H1 (cell line): Measurements from ENCODE around the gene PLEKHG5. TPM values are rescaled to one million over a fixed set of nuclear protein-coding genes. Genes with fewer than 3 reads are reported as not detected.

ENCODE experiments used
- CBX8 ChIP-seq: fragments of 300-800, 300-1000 bp; sonication (generic); IDR thresholded peaks from 2 replicates; pipeline ENCODE4 v1.7.1; 2016; ENCODE audit warnings: low read depth, low read length, borderline replicate concordance
- CHD7 ChIP-seq: fragments of 300-600 bp; sonication (generic); IDR thresholded peaks from 2 replicates; pipeline ENCODE4 v1.7.1; 2012; ENCODE audit warnings: low read length, moderate library complexity, mild to moderate bottlenecking, inconsistent platforms; ENCODE audit not compliant: insufficient replicate concordance
- TBP ChIP-seq: IDR thresholded peaks from 2 replicates; pipeline ENCODE4 v1.6.1; 2011; ENCODE audit warnings: low read depth, low read length, improper control_type of control experiment
- polyA plus RNA-seq, 7 experiments: library from polyadenylated mRNA; depleted of rRNA in 3 of 7; stranded (reverse) in 5 of 7; unstranded in 2 of 7; fragments of >200 nt in 5 of 7; fragments of 200-250 nt in 2 of 7; gene quantifications; 1 replicate in 5 of 7; 2 replicates in 1 of 7; 4 replicates in 1 of 7; pipeline versions ENCODE4 v1.2.1 to v1.2.3, GENCODE V29; 2011 to 2013; ENCODE audit warnings: missing spikeins in 2 of 7, mixed read lengths in 2 of 7
- total RNA-seq: library from RNA; stranded (reverse); fragmentation: NEBNext Ultra II Directional; extraction: Animal tissue kit (Norgen Biotek cat#: 25700); gene quantifications from 2 replicates; pipeline ENCODE4 v1.2.1, GENCODE V29; 2021

Gene PLEKHG5
- total and polyA plus RNA-seq, 2 of the 8 experiments (the other 6 are each of a cell fraction or from before 2014, with no cell fraction given), result 10.4 to 13.8 TPM

GRCh38 chr1:6435129-6435528, 56.3 kb downstream of the PLEKHG5 start (continued):
- TF ChIP-seq CHD7, result no peak
- no peak for TF ChIP-seq TBP
- TF ChIP-seq CBX8, result no peak
